Measurements from ENCODE around the gene TMEM33. TPM values are rescaled to one million over a fixed set of nuclear protein-coding genes. Genes with fewer than 3 reads are reported as not detected.
A peak's percentile ranks its signal among the peaks of the same experiment; 100 is the strongest.

The TMEM33 gene
- total and polyA plus RNA-seq, 2 of the 8 experiments (the other 6 are each of a cell fraction or from before 2014, with no cell fraction given) = 72.5 to 94.4 TPM

DNA sequence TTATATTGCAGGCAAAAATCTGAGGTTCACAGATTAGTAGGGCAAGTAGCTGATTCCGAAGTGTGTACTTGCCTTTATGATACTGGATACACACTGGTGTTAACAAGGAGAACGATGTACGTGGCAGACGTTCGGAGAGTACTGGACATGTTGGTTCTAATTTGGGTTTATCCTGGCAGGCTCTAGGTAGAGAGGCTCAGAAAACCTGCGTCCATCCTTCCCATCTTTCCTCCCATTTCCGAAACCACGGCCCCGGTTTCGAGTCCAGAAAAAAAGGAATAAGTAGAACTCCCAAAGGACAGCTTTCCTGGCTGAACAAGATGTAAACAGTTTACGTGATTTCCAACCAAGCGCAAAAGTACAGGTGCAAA is 54.8 kb downstream of the TMEM33 start:
- no peaks in the 10 kb centered on the region for H3K27me3 ChIP-seq (replicated peaks in 1 of 4; ENCODE audit: control insufficient read depth in 3 of 4, extremely low read depth in 1 of 4, insufficient read depth in 3 of 4, low read length in 3 of 4)

More for the DNA sequence above, 54.8 kb downstream of the TMEM33 start:
- no peak overlapping the region; the same call in 1 of the 2 replicates for H3K18ac ChIP-seq (ENCODE audit: extremely low read depth, low read length)
- H3K56ac ChIP-seq (replicated peaks; ENCODE audit: insufficient read length, low read depth, low read length) = no peak overlapping the region
- H2AFZ ChIP-seq (ENCODE audit: low read length) = peak overlapping the region; percentile 54; the same call in 1 of the 2 replicates
- no peaks in the 10 kb centered on the region for H3K9me3 ChIP-seq (ENCODE audit: insufficient read depth in 2 of 2, low read depth in 1 of 2, low read length in 1 of 2)
- peak overlapping the region; percentile 67 for H4K5ac ChIP-seq (ENCODE audit: insufficient read length, low read depth, low read length)
- H2AK5ac ChIP-seq (ENCODE audit: low read depth, low read length) = no peak overlapping the region
- no peak overlapping the region for H4K91ac ChIP-seq (replicated peaks; ENCODE audit: insufficient read length, low read length)
- no peak overlapping the region for H2BK20ac ChIP-seq (ENCODE audit: low read length)
- peaks cover 2 to 13% (median 7%) of the 10 kb centered on the region in 4 experiments; a peak in 6 of 7 replicates for H3K4me1 ChIP-seq (replicated peaks in 1 of 4; ENCODE audit: control insufficient read depth in 3 of 4, insufficient read depth in 4 of 4, low read length in 3 of 4)
- H2BK120ac ChIP-seq (replicated peaks; ENCODE audit: low read depth, low read length) = no peak overlapping the region
- H3K23ac ChIP-seq (ENCODE audit: insufficient read length) = no peak overlapping the region
- H3K14ac ChIP-seq (ENCODE audit: insufficient read length) = no peak overlapping the region
- H3K4ac ChIP-seq (replicated peaks; ENCODE audit: insufficient read length, low read depth, low read length) = no peak overlapping the region
- no peaks in the 10 kb centered on the region; the same call in 1 of the 2 replicates for H3K79me1 ChIP-seq (ENCODE audit: low read depth, low read length)
- H4K20me1 ChIP-seq (replicated peaks in 1 of 2; ENCODE audit: control insufficient read depth in 1 of 2, insufficient read depth in 2 of 2, low read length in 2 of 2) = no peaks in the 10 kb centered on the region
- no peak for DNase-seq (ENCODE audit: low read depth in 1 of 2, low spot score in 2 of 2)
- 1% methylated on average over 12 of the region's 12 CpGs; no CpG with 5 or more reads in 1 of the 2 experiments for WGBS, 2 experiments (ENCODE audit: extremely low coverage in 1 of 2, insufficient coverage in 1 of 2, insufficient read length in 1 of 2, insufficient replicate concordance in 2 of 2, low coverage in 1 of 2, low lambda C conversion rate in 2 of 2, missing lambda C conversion rate in 1 of 2)
- H4K8ac ChIP-seq (ENCODE audit: extremely low read depth, insufficient read depth, low read length) = no peak overlapping the region
- H3K23me2 ChIP-seq (ENCODE audit: low read depth, low read length) = peaks cover 9% of the 10 kb centered on the region
- peaks cover 3 to 46% of the 10 kb centered on the region in 2 experiments for H3K79me2 ChIP-seq (ENCODE audit: control insufficient read depth in 1 of 2, insufficient read depth in 2 of 2, low read length in 2 of 2)
- CTCF ChIA-PET (ENCODE audit: partially characterized antibody) = interaction anchor here (0.8 to 1.3 kb wide), 2 partner anchors 20 to 23 kb away, joined by 3 read pairs; no protein-coding TSS in a partner anchor
- peak overlapping the region; percentile 12; the same call in 1 of the 2 replicates for H2BK12ac ChIP-seq (ENCODE audit: low read depth, low read length)
- H2BK5ac ChIP-seq (ENCODE audit: low read depth, low read length) = peak overlapping the region; percentile 86; the same call in 1 of the 2 replicates
- H3K36me3 ChIP-seq (ENCODE audit: control insufficient read depth in 2 of 4, insufficient read depth in 4 of 4, low read length in 3 of 4) = no peaks in the 10 kb centered on the region
- peak overlapping the region; percentile 86 to 90 for H3K4me2 ChIP-seq (ENCODE audit: insufficient read depth in 1 of 2, low read depth in 2 of 2, low read length in 2 of 2)
- POLR2A ChIA-PET (ENCODE audit: partially characterized antibody) = interaction anchor here (0.6 to 1.6 kb wide), 5 partner anchors 11 to 29 kb away, joined by 3 to 5 read pairs (median 5); no protein-coding TSS in a partner anchor
- peak overlapping the region; percentile 84; the same call in 1 of the 2 replicates for H3K27ac ChIP-seq (ENCODE audit: low read depth, low read length)
- no peak overlapping the region; the same call in 1 of the 2 replicates for H2BK15ac ChIP-seq (ENCODE audit: low read length)
- peak overlapping the region; percentile 69 to 89 (median 78) for H3K9ac ChIP-seq (replicated peaks in 1 of 4; ENCODE audit: extremely low read depth in 1 of 4, low read depth in 3 of 4, low read length in 3 of 4)
- TF ChIP-seq SAP30 (IDR thresholded peaks at IDR 0.05; ENCODE audit: insufficient read depth, insufficient replicate concordance, low read length) = peak; percentile 46
- no peak for TF ChIP-seq NRF1 (IDR thresholded peaks at IDR 0.05; ENCODE audit: low read depth, low read length)
- peak; percentile 69 for FAIRE-seq
- H3K4me3 ChIP-seq (ENCODE audit: extremely low read depth in 1 of 4, insufficient read depth in 2 of 4, low read depth in 3 of 4, low read length in 4 of 4) = peak overlapping the region; percentile 64 to 96 (median 95)

All from H1 (cell line).